SKM-1 (cell line): ENCODE measurements around the gene DIO3.

ENCODE experiments used
- DNase-seq: peaks from one replicate; lab custom pipeline; 2025; ENCODE audit not compliant: unreplicated experiment; lab: John Stamatoyannopoulos, UW

The DIO3 gene

DNA sequence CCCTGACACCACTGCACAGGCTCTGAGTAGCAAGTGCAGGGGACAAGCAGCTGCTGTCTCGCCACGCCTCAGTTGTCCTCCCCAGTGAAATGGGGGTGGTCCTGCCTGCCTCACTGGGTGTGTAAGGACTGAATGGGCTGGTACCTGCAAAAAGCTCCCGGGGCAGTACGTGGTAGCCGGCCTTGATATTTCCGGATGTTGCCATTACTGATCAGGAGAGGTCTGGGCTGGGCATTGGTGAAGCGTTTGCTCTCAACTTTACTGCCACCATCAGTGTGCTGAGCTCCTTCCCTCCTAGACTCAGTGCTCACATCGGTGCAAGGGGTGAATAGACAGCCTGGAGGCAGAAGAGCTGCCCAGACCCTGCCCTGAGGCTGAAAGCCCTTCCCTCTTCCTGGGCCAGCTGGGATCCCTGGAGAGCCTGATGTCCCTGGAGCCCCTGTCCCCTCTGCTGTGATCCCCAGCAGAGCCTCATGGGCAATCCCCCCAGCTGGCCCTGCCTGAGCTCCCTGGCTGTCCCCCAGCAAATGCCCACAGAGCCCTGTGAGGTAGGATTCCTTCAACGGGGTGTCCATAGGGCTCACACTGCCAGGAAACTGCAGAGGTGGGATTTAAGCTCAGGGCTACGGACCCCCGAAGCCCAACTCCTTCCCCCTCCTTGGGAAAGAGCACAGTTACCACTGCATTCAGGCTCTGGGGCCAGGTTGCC, 18.2 kb downstream of the DIO3 start:
- DNase-seq = no peak

- no peak for DNase-seq
Observed at GRCh38 chr14:101581806-101582205, 20.5 kb downstream of the DIO3 start.

DNA sequence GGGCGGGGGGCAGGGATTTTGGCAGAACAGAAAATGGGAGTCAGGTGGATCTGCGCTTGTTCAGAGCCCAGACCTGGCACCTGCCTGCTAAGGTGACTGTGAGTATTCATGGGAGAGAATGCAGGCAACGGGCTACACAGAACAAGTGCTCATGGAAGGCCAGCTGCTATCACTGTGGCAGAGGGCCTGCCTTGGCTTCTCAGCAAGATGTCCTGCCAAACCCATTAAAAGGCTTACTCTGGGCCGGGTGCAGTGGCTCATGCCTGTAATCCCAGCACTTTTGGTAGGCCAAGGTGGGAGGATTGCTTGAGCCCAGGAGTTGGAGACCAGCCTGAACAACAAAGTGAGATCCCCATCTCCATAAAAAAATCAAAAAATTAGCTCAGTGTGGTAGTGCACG, 21.0 kb downstream of the DIO3 start:
- DNase-seq = no peak

DNA sequence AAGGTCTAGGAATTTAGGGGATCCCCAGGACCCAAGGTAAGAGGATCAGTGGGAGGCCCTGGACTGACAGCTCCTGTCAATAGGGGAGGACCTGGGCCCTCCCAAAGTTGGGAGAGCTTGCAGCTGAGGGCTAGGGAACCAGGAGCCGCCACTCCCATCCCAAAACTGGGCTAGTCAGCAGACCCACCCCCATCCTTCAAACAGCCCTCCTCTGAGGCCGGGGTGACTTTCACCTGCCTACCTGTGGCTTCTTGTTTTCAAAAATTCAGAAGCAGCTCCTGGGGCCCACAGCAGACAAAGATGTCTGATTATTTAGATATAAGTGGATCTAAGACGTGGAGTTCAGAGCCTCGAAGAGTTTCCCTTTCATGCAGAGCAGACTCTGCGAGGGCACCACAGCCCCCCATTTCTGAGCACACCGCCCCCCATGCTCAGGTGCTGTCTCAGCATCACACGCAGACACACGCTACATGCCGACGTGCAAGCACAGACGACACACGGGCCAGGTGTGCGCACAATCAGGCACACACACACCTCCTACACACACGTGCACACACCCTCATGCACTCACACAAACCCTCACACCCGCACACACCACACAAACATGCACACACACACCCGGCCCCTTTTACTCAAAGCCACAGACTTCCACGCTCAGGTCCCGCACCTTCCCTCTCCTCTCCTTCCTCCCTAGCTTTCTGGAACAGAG, 21.9 kb downstream of the DIO3 start:
- no peak for DNase-seq

DNA sequence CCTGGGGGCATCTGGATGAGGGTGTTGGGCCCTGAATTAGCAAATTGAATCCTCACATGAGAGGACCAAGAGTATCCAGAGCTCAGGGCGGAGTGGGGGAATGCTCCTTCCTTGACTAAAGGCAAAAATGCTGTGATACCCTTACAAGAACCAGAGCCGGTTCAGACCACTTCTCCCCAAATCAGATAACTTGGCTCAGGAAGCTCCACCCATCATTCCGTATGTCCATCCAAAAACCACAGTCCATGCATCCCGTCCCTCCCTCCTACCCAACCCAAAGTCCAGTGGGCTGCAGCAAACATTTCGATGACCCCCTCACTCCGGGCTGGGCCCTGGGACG, 22.4 kb downstream of the DIO3 start:
- DNase-seq = no peak

- no peak for DNase-seq
Observed at GRCh38 chr14:101584055-101584859, 23.0 kb downstream of the DIO3 start.

DNA sequence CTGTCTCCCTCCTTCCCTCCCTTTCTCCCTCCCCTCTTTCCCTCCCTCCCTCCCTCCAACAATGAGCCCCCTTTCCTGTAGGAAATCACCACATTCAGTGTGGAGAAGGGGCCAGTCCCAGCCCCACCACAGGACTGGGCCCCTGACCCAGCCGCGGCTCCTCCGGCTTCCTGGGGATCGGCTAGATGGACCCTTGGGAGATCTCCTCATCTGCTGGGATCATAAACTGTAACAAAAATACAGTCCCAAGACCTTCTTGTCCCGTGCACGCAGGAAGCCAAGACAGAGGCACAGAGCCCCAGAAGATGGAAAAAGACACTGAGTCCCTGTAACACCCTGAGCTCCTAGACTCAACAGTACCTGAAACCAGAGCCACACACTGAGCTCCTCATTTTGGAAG, 23.9 kb downstream of the DIO3 start:
- no peak for DNase-seq

DNA sequence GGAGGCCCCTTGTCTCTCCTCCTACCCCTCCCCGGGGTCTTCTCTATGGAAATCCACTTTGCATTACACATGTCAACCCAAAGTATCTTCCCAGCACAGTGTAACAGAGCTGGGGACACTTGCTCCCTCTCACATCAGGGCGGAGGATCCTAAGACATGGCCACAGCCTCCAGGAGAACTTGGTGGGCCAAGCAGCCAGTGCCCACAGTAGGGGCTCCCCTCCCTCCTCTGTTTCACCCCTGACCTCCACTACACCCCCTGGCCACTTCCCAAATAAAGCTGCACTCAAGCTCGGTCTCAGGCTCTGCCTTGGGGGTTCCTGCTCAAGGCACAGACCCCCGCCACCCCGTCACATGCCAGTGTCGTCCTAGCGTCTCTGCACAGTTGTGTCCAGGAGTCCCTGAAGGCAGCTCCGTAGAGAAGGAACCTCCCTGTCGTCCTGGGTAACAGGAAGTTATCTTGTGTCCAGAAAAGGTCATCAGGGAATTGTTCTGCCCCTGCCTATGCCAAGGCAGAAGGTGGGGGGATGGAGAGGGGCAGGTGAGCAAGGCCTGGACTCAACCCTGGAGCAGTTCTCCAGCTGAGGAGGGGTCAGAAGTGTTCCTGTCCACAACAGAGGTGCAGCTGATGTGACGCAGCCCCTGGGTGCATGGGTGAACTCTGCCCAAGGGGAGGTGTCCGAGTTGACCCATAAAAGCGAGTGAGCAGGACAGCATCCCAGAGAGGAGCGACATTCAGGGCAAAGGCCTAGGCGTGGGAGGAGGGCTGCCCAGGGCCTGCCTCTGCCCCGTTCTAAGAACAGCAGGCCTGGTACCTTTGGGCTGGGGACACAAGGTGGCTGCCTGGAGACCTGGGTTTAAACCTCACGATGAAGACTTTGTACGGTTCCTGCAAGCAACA, 25.5 kb downstream of the DIO3 start:
- no peak for DNase-seq

GRCh38 chr14:101587441-101587911, 26.2 kb downstream of the DIO3 start:
- no peak for DNase-seq

GRCh38 chr14:101588286-101588975, 27.1 kb downstream of the DIO3 start:
- DNase-seq = no peak

DNA sequence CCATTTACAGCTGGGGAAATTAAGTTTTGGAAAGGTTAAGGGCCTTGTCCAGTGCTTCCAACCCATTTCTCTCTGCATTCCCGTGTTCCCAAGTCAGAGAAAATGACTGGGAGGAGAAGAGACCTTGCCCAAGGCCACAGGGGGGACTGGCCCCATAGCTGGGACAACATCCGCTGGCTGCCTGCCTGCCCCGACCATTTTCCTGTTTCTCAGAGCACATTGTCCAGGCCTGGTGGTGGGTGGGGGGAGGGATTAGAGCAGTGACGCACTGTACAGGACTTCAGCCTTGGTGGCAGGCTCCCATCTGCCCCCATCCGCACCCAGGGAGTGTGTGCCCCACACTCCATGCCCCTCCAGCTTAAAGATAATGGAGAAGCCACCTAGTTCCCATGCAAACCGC, 27.7 kb downstream of the DIO3 start:
- no peak for DNase-seq

DNA sequence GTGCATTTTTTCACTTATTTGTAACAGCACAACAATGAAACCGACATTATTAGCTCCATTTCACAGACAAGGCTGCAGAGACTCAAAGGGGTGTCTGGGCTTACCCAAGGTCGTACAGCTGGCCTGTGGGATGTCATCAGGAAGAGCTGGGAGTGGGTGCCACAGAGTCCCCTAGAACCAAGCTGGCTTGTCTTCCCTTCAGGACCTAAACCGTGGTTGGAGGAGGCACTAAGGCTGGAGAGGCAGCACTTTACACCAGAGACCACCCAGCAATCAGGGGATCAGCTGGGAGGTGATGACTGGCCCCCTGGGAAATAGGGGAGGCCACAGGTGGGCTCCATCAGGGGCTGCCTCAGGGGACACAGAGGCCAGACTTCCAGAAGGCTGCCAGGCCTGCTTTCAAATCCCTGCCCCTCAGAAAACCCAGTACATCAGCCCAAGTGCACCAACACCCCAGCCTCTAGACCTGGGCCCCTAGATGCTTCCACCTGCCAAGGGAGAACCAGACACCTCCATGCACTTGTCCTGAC, 28.3 kb downstream of the DIO3 start:
- DNase-seq = no peak

GRCh38 chr14:101590062-101590461, 28.8 kb downstream of the DIO3 start:
- DNase-seq = no peak

DNA sequence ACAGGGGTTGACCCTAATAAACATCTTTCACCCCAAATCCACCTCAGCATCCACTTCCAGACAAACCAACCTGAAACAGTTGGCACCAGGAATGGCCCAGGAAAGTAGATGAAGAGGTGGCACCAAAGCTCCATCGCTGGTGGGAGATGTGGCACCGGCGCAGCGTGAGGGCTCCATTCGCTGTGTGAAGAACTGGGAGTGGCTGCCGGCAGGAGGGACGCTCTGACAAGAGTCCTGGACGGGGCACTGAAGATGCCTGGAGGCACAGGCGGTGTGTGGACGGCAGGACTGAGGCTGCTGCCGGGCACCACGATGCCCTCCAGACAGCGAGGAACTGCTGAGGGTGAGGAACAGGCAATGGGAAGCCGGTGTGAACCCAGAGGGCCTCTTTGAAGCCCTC, 29.3 kb downstream of the DIO3 start:
- no peak for DNase-seq

DNA sequence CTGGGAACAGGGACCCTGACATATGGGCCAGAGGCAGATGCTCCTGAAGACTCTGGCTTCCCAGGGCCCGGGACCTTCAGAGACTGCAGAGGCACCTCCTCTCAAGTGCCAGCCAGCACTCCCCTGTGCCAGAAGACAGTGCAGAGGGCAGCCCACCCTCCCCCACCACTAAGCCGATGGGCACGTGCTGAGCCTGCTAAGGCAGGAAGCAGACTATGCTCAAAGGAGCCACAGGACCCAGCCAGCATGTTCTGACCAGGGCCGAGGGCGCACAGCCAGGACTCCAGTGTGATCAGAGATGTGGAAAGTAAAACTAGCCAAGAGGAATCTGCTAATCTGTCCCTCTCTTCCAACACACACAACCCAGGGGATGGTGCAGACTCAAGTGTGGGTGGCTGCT, 29.8 kb downstream of the DIO3 start:
- no peak for DNase-seq

DNA sequence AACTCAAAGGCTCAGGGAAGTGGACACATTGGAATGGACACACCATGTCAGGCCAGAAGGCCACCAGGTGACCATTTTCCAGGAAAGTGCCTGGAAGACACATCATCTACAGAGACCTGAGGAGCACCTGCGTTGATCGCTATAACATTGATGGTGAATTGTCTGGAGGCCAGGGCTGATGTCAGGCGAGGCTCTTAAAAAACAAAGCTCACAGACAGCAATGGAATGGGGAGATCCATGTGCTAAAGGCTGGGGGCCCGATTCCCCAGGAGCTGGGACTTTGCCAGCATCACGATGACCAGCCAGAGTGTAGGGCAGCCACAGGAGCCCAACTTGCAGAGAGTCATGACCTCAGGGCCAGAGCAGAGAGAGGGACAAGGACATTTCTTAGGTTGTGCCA, 30.3 kb downstream of the DIO3 start:
- no peak for DNase-seq

GRCh38 chr14:101593411-101594238, 32.3 kb downstream of the DIO3 start:
- DNase-seq = no peak

DNA sequence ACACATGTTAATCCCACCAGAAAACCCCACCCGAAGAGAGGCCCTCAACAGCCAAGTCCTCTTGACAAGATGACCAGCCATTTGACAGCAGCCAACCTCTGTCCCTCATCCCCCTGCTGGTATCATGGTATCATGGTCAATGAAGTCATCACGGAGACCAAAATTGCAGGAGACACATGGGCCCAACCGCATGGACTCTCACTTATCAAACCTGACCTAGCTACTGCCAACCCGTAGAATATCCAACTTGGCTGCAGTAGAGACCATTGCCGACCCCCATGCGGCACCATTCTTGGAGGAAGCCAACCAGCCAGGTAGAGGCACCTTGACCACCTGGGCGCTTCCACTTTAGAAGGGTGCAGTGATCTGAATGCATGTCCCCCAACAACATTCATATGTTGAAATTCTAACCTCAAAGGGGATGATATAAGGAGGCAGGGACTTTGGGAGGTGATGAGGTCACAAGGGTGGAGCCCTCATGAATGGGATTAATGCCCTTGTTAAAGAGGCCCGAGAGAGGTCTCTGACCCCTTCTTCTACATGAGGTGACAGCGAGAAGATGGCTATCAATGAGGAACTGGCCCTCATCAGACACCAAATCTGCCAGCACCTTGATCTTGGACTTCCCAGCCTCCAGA, 33.3 kb downstream of the DIO3 start:
- no peak for DNase-seq

DNA sequence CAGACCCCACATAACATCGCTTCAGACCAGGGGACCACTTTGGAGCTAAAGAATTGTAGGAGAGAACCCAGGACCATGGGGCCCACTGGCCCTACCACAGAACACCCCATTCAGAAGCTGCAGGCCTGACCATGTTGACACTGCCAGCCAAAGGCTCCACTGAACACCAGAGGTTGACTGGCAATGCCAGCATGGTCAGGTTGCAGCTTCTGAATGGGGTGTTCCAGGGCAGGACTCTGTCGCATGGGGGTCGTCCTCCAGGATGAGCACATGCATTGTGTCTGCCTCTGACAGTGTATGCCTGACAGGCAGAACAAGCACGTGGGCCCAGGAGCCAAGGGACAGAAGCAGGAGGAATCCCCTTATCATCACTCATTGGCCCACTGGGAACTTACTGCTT, 34.1 kb downstream of the DIO3 start:
- DNase-seq = no peak
